GM12865 (cell line): ENCODE results near the gene HDHD3.

Experiments
- DNase-seq: peaks from one replicate; pipeline ENCODE4 v3.0.0; 2010; ENCODE audit warnings: low read depth
- H3K4me3 ChIP-seq: 2 replicates; pipeline ENCODE4 v1.5.1; 2011; ENCODE audit warnings: mild to moderate bottlenecking, low read depth, low read length, control low read depth
- TF ChIP-seq, protein P1 (sequence below): IDR thresholded peaks from 2 replicates; pipeline ENCODE4 v1.5.1; 2011; ENCODE audit warnings: low read length, control low read depth, low read depth, inconsistent platforms; ENCODE audit not compliant: insufficient read depth; ENCODE audit errors: missing control alignments

The HDHD3 gene

DNA sequence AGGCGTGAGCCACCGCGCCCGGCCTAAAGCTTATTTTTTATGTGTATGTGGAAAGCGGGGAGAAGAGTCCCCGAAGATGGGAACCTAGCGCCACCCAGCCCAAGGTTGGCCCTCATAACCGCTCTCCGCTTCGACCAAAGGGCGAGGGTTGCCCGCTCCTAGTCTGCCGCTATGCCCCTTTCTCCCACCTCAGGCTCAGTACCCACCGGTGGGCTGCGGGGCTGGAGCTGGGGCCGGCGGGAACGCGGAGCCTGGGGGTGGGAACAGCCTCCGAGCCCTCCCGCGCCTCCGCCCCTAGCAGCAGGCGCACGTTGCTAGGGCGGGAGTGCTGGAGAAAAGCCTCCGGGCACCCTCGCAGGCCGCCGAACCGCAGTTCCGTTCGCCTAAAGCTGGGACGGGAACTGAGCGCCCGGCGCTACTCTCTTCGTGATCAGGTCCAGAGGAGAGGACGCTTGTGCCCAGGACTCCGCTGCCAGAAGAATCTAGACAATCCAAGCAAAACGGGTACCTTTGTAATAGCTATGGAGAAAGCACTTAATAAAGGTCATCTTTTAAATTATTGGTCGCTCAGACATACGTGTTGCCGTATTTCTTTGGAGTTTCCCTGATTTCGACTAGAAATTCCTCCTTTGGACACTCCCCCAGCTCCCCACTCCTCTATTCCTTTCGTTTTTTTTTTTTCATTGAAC lies 36.6 kb downstream of the HDHD3 start, which contains the start of gene WDR31:
Gene WDR31, minus strand, starts transcription at position 265 of the 689 bp plus-strand sequence. CDS start 8,253 bp downstream, outside the sequence.
- DNase-seq, result peak; percentile 92
- TF ChIP-seq, protein P1, sequence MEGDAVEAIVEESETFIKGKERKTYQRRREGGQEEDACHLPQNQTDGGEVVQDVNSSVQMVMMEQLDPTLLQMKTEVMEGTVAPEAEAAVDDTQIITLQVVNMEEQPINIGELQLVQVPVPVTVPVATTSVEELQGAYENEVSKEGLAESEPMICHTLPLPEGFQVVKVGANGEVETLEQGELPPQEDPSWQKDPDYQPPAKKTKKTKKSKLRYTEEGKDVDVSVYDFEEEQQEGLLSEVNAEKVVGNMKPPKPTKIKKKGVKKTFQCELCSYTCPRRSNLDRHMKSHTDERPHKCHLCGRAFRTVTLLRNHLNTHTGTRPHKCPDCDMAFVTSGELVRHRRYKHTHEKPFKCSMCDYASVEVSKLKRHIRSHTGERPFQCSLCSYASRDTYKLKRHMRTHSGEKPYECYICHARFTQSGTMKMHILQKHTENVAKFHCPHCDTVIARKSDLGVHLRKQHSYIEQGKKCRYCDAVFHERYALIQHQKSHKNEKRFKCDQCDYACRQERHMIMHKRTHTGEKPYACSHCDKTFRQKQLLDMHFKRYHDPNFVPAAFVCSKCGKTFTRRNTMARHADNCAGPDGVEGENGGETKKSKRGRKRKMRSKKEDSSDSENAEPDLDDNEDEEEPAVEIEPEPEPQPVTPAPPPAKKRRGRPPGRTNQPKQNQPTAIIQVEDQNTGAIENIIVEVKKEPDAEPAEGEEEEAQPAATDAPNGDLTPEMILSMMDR, result no peak
- H3K4me3 ChIP-seq, result peak within 1 kb of the TSS; percentile 99

GRCh38 chr9:113337714-113338113 lies 39.1 kb downstream of the HDHD3 start:
- TF ChIP-seq, protein P1, result no peak
- no peak overlapping the region for H3K4me3 ChIP-seq
- no peak for DNase-seq

GRCh38 chr9:113331780-113332179 lies 45.0 kb downstream of the HDHD3 start:
- DNase-seq, result no peak
- TF ChIP-seq, protein P1, result no peak
- H3K4me3 ChIP-seq, result no peak overlapping the region

- TF ChIP-seq, protein P1, result no peak
- no peak for DNase-seq
- H3K4me3 ChIP-seq, result no peak overlapping the region
These were observed 48.6 kb downstream of the HDHD3 start for GRCh38 chr9:113328045-113328782.

GRCh38 chr9:113326230-113326629 lies 50.6 kb downstream of the HDHD3 start:
- no peak overlapping the region for H3K4me3 ChIP-seq
- TF ChIP-seq, protein P1, result no peak
- DNase-seq, result no peak
